Muscle of leg (tissue), 11 donors: ENCODE measurements around the gene GNG3. TPM values are rescaled to one million over a fixed set of nuclear protein-coding genes. Genes with fewer than 3 reads are reported as not detected.
A peak's percentile ranks its signal among the peaks of the same experiment; 100 is the strongest.

ENCODE experiments used
- DNase-seq: peaks from one replicate; pipeline ENCODE4 v3.0.0; 2013
- H3K27ac ChIP-seq: one replicate; pipeline ENCODE4 v1.5.1; 2013; ENCODE audit warnings: mild to moderate bottlenecking, low read length, control low read depth
- H3K27me3 ChIP-seq: one replicate; pipeline ENCODE4 v1.6.1; 2013; ENCODE audit warnings: low read length; ENCODE audit not compliant: control insufficient read depth, insufficient read depth
- H3K36me3 ChIP-seq: one replicate; pipeline ENCODE4 v1.6.1; 2013; ENCODE audit warnings: low read length; ENCODE audit not compliant: control insufficient read depth, insufficient read depth
- H3K4me1 ChIP-seq: one replicate; pipeline ENCODE4 v1.6.1; 2013; ENCODE audit warnings: low read length; ENCODE audit not compliant: control insufficient read depth, insufficient read depth
- H3K4me3 ChIP-seq: one replicate; pipeline ENCODE4 v1.5.1; 2013; ENCODE audit warnings: low read length, control low read depth
- H3K9me3 ChIP-seq: replicated peaks from 2 replicates; pipeline ENCODE4 v1.6.1; 2013; ENCODE audit warnings: low read depth, low read length; ENCODE audit not compliant: control insufficient read depth
- WGBS: methylation state at CpG from one replicate; pipeline ENCODE4 v1.1.5; 2013; ENCODE audit warnings: missing lambda C conversion rate; ENCODE audit not compliant: insufficient coverage; 5-methylcytosine and 5-hydroxymethylcytosine counted together
- polyA plus RNA-seq, 8 donors: library from polyadenylated mRNA; unstranded; fragments of 120-200 nt; gene quantifications; one replicate each; pipeline versions ENCODE4 v1.2.1 to v1.2.3, GENCODE V29; 2013; ENCODE audit warnings: inconsistent platforms in 1 of 8, low replicate concordance in 1 of 8; ENCODE audit not compliant: insufficient read length in 8 of 8, insufficient read depth in 1 of 8
- total RNA-seq: library from RNA; stranded (reverse); fragments of 120-200 nt; gene quantifications from one replicate; pipeline ENCODE4 v1.2.4, GENCODE V29; 2013

Gene GNG3
- total and polyA plus RNA-seq, 9 donors: 0.28 to 1.5 (median 0.48) TPM; not detected in 1

- H3K27me3 ChIP-seq: no peaks in the 10 kb centered on the region
- DNase-seq: no peak
- peak overlapping the region; percentile 92 for H3K4me3 ChIP-seq
- WGBS: 65% methylated on average over 7 of the region's 8 CpGs
- peaks cover 43% of the 10 kb centered on the region for H3K4me1 ChIP-seq
- H3K36me3 ChIP-seq: peaks cover 31% of the 10 kb centered on the region
- peak overlapping the region; percentile 87 for H3K27ac ChIP-seq
- H3K9me3 ChIP-seq: no peaks in the 10 kb centered on the region
Measured at GRCh38 chr11:62706850-62707247, 627 bp upstream of the GNG3 start.

- Histone ChIP-seq H3K27me3 (no peaks in the 10 kb centered on the region), H3K4me1 (peaks cover 43% of the 10 kb centered on the region), H3K27ac (peak overlapping the region; percentile 86), H3K4me3 (peak overlapping the region; percentile 57), H3K9me3 (no peaks in the 10 kb centered on the region), H3K36me3 (peaks cover 34% of the 10 kb centered on the region)
- 80% methylated on average over 5 of the region's 5 CpGs for WGBS
- DNase-seq: no peak
Measured at GRCh38 chr11:62708392-62708791, 916 bp downstream of the GNG3 start.

DNA sequence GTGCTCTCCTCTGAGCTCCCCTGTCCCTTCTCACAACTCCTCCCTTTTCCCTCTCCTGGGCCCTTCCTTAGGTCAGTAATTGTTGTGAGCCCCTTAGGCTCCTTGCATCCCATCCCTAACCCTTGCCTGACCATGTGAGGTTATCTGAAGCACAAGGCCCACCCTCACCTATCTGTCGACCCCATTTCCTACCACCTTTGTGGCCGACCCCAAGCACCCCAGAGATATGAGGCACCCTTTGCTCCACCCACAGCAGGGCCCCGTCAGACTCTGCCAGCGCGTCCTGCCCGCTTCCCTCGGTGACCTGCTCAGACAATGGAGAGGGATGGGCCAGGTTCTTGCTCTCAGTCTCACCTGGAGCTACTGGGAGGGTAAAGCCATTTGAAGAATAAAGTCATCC is 1.3 kb downstream of the GNG3 start:
- Histone ChIP-seq H3K9me3 (no peaks in the 10 kb centered on the region), H3K4me3 (peak overlapping the region; percentile 57), H3K4me1 (peaks cover 43% of the 10 kb centered on the region), H3K27me3 (no peaks in the 10 kb centered on the region), H3K27ac (peak overlapping the region; percentile 86), H3K36me3 (peaks cover 38% of the 10 kb centered on the region)
- no CpG with 5 or more reads among the region's 7 CpGs for WGBS
- no peak for DNase-seq

DNA sequence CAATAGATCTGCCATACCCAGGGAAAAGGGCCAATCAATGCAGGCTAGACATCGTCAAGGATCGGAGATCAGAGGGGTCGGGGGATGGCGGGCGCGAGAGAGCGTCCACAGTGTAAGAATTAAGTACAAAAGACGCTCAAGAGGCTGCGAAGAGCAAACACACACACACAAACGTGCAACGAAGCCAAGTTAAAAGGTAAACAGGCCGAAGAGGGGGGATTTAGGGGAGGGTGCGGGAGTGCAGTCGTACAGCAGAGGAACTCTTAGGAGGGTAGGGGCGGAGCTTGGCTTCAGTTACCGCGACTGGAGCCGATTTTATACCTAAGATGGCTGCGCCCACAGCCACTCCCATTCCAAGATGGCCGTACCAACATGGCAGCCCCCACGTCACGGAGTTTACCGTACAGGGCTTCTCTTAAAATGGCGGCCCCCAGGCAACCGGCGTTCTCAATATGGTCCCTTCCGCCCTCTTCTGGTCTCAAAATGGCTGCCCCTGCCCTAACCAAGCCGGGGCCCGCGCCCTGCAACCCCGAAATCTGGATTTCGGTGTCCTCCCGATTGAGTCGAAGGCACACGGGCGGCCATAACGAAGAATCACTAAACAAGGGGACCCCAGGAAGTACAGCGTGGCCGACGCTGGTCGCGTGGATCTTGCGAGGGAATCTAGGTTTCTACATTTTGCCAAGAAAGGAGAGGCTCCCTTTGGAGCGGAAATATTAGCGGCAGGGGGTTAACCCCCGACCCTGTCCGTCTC is 1.9 kb downstream of the GNG3 start:
- H3K4me3 ChIP-seq: peak overlapping the region; percentile 57
- peak overlapping the region; percentile 86 for H3K27ac ChIP-seq
- peak; percentile 100 for DNase-seq
- peaks cover 43% of the 10 kb centered on the region for H3K4me1 ChIP-seq
- peaks cover 43% of the 10 kb centered on the region for H3K36me3 ChIP-seq
- no peaks in the 10 kb centered on the region for H3K9me3 ChIP-seq
- 3% methylated on average over 28 of the region's 47 CpGs for WGBS
- no peaks in the 10 kb centered on the region for H3K27me3 ChIP-seq

GRCh38 chr11:62710001-62710345 is 2.5 kb downstream of the GNG3 start:
- peaks cover 41% of the 10 kb centered on the region for H3K4me1 ChIP-seq
- H3K9me3 ChIP-seq: no peaks in the 10 kb centered on the region
- peak; percentile 61 for DNase-seq
- no peaks in the 10 kb centered on the region for H3K27me3 ChIP-seq
- peak overlapping the region; percentile 57 for H3K4me3 ChIP-seq
- peaks cover 47% of the 10 kb centered on the region for H3K36me3 ChIP-seq
- H3K27ac ChIP-seq: peak overlapping the region; percentile 86
- WGBS: 58% methylated on average over 4 of the region's 7 CpGs

- Histone ChIP-seq H3K4me1 (peaks cover 22% of the 10 kb centered on the region), H3K36me3 (peaks cover 66% of the 10 kb centered on the region), H3K4me3 (no peak overlapping the region), H3K27ac (no peak overlapping the region), H3K9me3 (no peaks in the 10 kb centered on the region), H3K27me3 (no peaks in the 10 kb centered on the region)
- 100% methylated on average over 1 of the region's 6 CpGs for WGBS
- no peak for DNase-seq
Measured at GRCh38 chr11:62712276-62712812, 4.9 kb downstream of the GNG3 start.

- no peaks in the 10 kb centered on the region for H3K27me3 ChIP-seq
- H3K4me3 ChIP-seq: no peak overlapping the region
Measured at GRCh38 chr11:62712861-62713260, 5.4 kb downstream of the GNG3 start.

DNA sequence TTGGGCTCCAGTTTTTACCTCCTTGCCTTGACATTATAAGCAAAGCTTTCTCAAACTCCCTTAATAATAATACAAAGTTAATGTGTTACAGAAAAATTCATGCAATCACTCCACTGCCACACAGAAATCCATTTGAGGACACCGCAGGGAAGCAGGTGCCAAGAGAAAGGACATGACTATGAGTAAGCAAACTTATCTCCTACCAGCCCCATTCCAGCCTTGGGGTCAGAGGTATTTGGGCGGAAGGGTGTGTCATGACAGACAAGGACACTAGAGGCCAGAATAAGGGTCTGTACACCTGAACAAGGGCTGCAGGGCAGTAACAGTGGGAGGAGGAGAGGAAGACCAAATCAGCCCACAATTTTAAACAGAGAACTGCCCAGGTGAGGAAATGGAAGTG is 5.9 kb downstream of the GNG3 start:
- H3K36me3 ChIP-seq: peaks cover 73% of the 10 kb centered on the region
- no peak overlapping the region for H3K4me3 ChIP-seq
- H3K9me3 ChIP-seq: no peaks in the 10 kb centered on the region
- H3K27ac ChIP-seq: no peak overlapping the region
- H3K27me3 ChIP-seq: no peaks in the 10 kb centered on the region
- DNase-seq: no peak
- peaks cover 16% of the 10 kb centered on the region for H3K4me1 ChIP-seq
- 83% methylated on average over 1 of the region's 2 CpGs for WGBS

More at GRCh38 chr11:62712861-62713260, 5.4 kb downstream of the GNG3 start:
- Histone ChIP-seq H3K4me1 (peaks cover 19% of the 10 kb centered on the region), H3K36me3 (peaks cover 68% of the 10 kb centered on the region), H3K9me3 (no peaks in the 10 kb centered on the region), H3K27ac (no peak overlapping the region)
- DNase-seq: no peak
- no CpG with 5 or more reads among the region's 3 CpGs for WGBS

DNA sequence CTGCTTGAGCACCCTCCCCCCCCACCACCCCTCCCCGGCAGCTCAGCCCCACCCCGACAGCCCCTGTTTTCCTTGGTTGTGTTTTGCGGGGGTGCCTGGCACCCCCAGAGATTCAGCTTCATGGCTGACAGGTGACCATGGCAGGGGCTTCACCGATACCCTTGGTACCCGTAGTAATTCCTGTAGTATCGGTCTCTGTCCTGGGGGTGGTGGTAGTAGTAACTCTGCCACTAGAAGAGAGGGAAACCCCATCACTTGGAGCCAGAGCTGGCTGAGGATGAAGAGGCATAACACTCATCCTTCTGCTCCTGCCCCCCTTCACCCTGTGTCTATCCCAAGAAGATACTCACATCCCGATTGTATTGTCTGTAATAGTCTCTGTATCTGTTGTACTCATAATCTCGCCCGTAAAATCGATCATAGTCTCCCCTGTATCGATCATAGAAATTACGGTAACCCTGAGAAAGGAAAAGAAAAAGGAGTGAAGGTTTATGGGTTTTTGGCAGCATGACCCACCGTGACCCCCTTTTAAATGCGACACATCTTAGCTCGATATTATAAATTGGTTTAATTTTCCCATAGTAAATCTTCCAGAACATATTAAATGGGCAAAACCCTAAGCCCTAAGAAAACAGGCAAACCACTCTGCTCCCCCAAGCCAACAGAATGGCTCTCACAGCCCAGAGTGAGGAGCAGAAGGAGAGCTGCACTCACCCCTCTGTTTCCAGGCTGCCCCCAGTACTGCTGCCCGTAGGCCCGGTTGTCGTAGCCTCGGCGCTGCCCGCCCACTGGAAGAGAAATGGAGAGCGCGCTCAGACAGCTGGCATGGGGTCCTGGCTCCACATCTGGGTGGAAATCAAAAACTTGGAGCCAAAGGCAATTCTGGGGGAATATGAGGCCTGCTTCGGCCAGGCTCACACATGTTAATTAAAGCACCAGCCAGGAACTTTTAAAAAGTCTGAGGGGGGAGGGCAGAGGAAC is 8.0 kb downstream of the GNG3 start:
- no peak for DNase-seq
- Histone ChIP-seq H3K9me3 (no peaks in the 10 kb centered on the region), H3K4me1 (peaks cover 2% of the 10 kb centered on the region), H3K27ac (no peak overlapping the region), H3K36me3 (peaks cover 86% of the 10 kb centered on the region), H3K27me3 (no peaks in the 10 kb centered on the region), H3K4me3 (no peak overlapping the region)
- WGBS: 77% methylated on average over 9 of the region's 24 CpGs

DNA sequence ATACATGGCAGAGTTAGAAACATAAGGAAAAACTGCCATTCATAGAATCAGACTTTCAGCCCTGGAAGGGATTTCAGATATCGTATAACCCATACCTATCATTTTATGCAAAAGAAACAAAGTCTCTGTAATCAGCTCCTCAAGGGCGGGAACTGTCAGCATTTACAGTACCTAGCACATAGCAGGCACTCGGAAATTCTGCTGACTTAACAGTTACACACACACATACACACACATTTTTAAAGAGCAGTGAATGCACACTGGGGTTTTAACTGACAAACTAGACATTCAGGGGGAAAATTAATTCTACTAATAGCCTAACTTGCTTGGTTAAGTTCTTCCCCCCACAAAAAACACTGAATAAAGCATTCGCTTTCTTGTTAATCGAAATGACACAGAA is 8.7 kb downstream of the GNG3 start:
- Histone ChIP-seq H3K9me3 (no peaks in the 10 kb centered on the region), H3K4me3 (no peak overlapping the region), H3K27me3 (no peaks in the 10 kb centered on the region), H3K36me3 (peaks cover 87% of the 10 kb centered on the region), H3K27ac (no peak overlapping the region), H3K4me1 (no peaks in the 10 kb centered on the region)
- no peak for DNase-seq
- WGBS: 100% methylated on average over 2 of the region's 5 CpGs
